ENCODE data around the gene GLI3.
"Not testable (repeated sequence)": the region's sequence is repeated elsewhere in the genome, so short reads cannot be mapped to it uniquely, and the experiment has no call there.

GLI3 gene

GRCh38 chr7:42210333-42210732 lies 26.7 kb downstream of the GLI3 start:
- no peaks in the 10 kb centered on the region for H3K9me3 ChIP-seq (replicated peaks; ENCODE audit: low read length)
- H3K4me2 ChIP-seq (ENCODE audit: low read length): no peak overlapping the region
- H3K4me1 ChIP-seq (ENCODE audit: control insufficient read depth, insufficient read depth, low read length): no peaks in the 10 kb centered on the region
- H3K9ac ChIP-seq (ENCODE audit: low read depth, low read length): no peak overlapping the region
- no peak overlapping the region for H3K4me3 ChIP-seq (ENCODE audit: low read length)
- H3K36me3 ChIP-seq (ENCODE audit: insufficient read depth, low read length): no peaks in the 10 kb centered on the region
- no peaks in the 10 kb centered on the region for H3K27me3 ChIP-seq (ENCODE audit: control insufficient read depth, insufficient read depth, low read length)

DNA sequence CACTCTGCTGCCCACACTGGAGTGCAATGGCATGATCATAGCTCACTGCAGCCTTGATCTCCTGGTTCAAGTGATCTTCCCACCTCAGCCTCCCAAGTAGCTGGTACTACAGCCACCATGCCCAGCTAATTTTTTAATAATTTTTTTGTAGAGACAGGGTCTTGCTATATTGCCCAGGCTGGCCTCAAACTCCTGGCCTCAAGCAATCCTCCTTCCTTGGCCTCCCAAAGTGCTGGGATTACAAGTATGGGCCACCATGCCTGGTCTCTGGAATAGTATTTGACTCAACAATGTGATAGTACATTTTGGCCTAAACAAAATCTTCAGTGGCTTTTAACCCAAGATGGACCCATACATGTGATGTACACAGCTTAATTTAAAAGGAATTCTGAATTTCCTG lies 27.9 kb downstream of the GLI3 start:
- H3K4me3 ChIP-seq (ENCODE audit: low read length); H3K4me2 ChIP-seq (ENCODE audit: low read length); H3K4me1 ChIP-seq (ENCODE audit: control insufficient read depth, insufficient read depth, low read length); H3K9me3 ChIP-seq (replicated peaks; ENCODE audit: low read length); H3K36me3 ChIP-seq (ENCODE audit: insufficient read depth, low read length); H3K9ac ChIP-seq (ENCODE audit: low read depth, low read length); H3K27me3 ChIP-seq (ENCODE audit: control insufficient read depth, insufficient read depth, low read length): not testable (repeated sequence)

DNA sequence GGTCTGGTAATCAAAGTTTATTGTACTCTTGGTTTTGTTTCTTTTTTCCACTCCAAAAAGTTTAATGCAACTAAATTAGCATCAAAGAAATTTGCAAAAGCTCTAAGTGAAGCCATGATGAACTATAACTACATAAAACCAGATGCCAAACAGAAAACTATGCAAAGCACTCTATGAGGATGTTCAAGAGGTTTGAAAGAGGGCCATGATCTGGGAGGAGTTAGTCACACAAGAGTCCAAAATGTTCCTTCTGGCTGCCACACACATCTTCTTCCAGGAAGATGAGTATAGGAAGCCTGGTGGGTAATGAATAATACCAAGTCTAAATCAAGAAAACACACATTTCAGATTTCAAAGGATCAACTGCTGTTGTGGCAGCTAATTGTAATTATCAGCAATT lies 28.4 kb downstream of the GLI3 start:
- H3K9ac ChIP-seq (ENCODE audit: low read depth, low read length): no peak overlapping the region

DNA sequence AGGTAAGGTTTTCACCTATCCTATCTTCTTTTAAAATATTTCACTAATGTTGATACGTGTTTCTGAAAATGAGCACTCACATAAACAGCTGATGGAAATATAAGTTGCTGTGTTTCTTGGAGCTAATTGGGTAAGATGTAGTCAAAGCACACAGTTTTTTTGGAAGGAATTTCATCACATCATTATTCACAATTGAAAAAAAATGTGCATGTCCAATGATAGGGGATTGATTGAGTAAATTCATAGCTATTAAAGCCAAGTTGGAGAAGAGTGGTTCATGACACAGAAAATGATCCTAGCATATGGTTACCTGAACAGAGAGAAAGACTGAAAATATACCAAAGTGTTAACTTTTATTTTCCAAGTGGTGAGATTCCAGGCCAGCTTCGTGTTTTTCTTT lies 29.6 kb downstream of the GLI3 start:
- no peaks in the 10 kb centered on the region for H3K27me3 ChIP-seq (ENCODE audit: control insufficient read depth, insufficient read depth, low read length)
- no peak overlapping the region for H3K4me2 ChIP-seq (ENCODE audit: low read length)
- no peak overlapping the region for H3K4me3 ChIP-seq (ENCODE audit: low read length)
- no peaks in the 10 kb centered on the region for H3K36me3 ChIP-seq (ENCODE audit: insufficient read depth, low read length)
- H3K9me3 ChIP-seq (replicated peaks; ENCODE audit: low read length): no peaks in the 10 kb centered on the region
- H3K9ac ChIP-seq (ENCODE audit: low read depth, low read length): no peak overlapping the region
- no peaks in the 10 kb centered on the region for H3K4me1 ChIP-seq (ENCODE audit: control insufficient read depth, insufficient read depth, low read length)

More for the DNA sequence above, 28.4 kb downstream of the GLI3 start:
- Histone ChIP-seq H3K27me3 (ENCODE audit: control insufficient read depth, insufficient read depth, low read length) (no peaks in the 10 kb centered on the region), H3K4me2 (ENCODE audit: low read length) (no peak overlapping the region), H3K4me1 (ENCODE audit: control insufficient read depth, insufficient read depth, low read length) (no peaks in the 10 kb centered on the region), H3K36me3 (ENCODE audit: insufficient read depth, low read length) (no peaks in the 10 kb centered on the region), H3K9me3 (replicated peaks; ENCODE audit: low read length) (no peaks in the 10 kb centered on the region), H3K4me3 (ENCODE audit: low read length) (no peak overlapping the region)

DNA sequence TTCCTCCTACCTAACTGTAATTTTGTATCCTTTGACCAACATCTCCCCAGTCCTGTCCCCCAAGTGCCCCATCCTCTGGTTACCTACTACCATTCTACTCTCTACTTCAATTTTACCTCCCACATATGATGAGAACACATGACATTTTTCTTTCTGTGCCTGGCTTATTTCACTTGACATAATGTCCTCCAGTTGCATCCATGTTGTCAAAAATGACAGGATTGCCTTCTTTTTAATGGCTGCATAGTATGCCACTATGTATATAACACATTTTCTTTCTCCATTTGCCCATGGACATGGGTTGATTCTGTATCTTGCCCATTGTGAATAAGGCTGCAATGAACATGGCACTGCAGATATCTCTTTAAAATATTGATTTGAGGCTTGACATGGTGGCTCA lies 33.7 kb downstream of the GLI3 start:
- Histone ChIP-seq H3K36me3 (ENCODE audit: insufficient read depth, low read length) (no peaks in the 10 kb centered on the region), H3K4me3 (ENCODE audit: low read length) (no peak overlapping the region), H3K9ac (ENCODE audit: low read depth, low read length) (no peak overlapping the region), H3K9me3 (replicated peaks; ENCODE audit: low read length) (no peaks in the 10 kb centered on the region), H3K4me2 (ENCODE audit: low read length) (no peak overlapping the region), H3K27me3 (ENCODE audit: control insufficient read depth, insufficient read depth, low read length) (no peaks in the 10 kb centered on the region), H3K4me1 (ENCODE audit: control insufficient read depth, insufficient read depth, low read length) (peaks cover 12% of the 10 kb centered on the region)

GRCh38 chr7:42202601-42203000 lies 34.4 kb downstream of the GLI3 start:
- no peak overlapping the region for H3K4me2 ChIP-seq (ENCODE audit: low read length)
- H3K4me1 ChIP-seq (ENCODE audit: control insufficient read depth, insufficient read depth, low read length): peaks cover 12% of the 10 kb centered on the region
- no peaks in the 10 kb centered on the region for H3K9me3 ChIP-seq (replicated peaks; ENCODE audit: low read length)
- H3K36me3 ChIP-seq (ENCODE audit: insufficient read depth, low read length): no peaks in the 10 kb centered on the region
- no peaks in the 10 kb centered on the region for H3K27me3 ChIP-seq (ENCODE audit: control insufficient read depth, insufficient read depth, low read length)
- no peak overlapping the region for H3K9ac ChIP-seq (ENCODE audit: low read depth, low read length)
- H3K4me3 ChIP-seq (ENCODE audit: low read length): no peak overlapping the region

GRCh38 chr7:42198974-42199668 lies 37.9 kb downstream of the GLI3 start:
- Histone ChIP-seq H3K4me1 (ENCODE audit: control insufficient read depth, insufficient read depth, low read length) (peaks cover 12% of the 10 kb centered on the region), H3K9me3 (replicated peaks; ENCODE audit: low read length) (no peaks in the 10 kb centered on the region), H3K4me2 (ENCODE audit: low read length) (peak overlapping the region; percentile 6), H3K9ac (ENCODE audit: low read depth, low read length) (no peak overlapping the region), H3K36me3 (ENCODE audit: insufficient read depth, low read length) (no peaks in the 10 kb centered on the region), H3K27me3 (ENCODE audit: control insufficient read depth, insufficient read depth, low read length) (no peaks in the 10 kb centered on the region), H3K4me3 (ENCODE audit: low read length) (no peak overlapping the region)

- H3K4me2 ChIP-seq (ENCODE audit: low read length): no peak overlapping the region
- peaks cover 12% of the 10 kb centered on the region for H3K4me1 ChIP-seq (ENCODE audit: control insufficient read depth, insufficient read depth, low read length)
- no peak overlapping the region for H3K9ac ChIP-seq (ENCODE audit: low read depth, low read length)
- H3K36me3 ChIP-seq (ENCODE audit: insufficient read depth, low read length): no peaks in the 10 kb centered on the region
- H3K27me3 ChIP-seq (ENCODE audit: control insufficient read depth, insufficient read depth, low read length): no peaks in the 10 kb centered on the region
- no peaks in the 10 kb centered on the region for H3K9me3 ChIP-seq (replicated peaks; ENCODE audit: low read length)
- no peak overlapping the region for H3K4me3 ChIP-seq (ENCODE audit: low read length)
Observed at GRCh38 chr7:42198296-42198695, 38.7 kb downstream of the GLI3 start.

GRCh38 chr7:42197451-42197850 lies 39.6 kb downstream of the GLI3 start:
- Histone ChIP-seq H3K36me3 (ENCODE audit: insufficient read depth, low read length) (no peaks in the 10 kb centered on the region), H3K9me3 (replicated peaks; ENCODE audit: low read length) (no peaks in the 10 kb centered on the region), H3K4me1 (ENCODE audit: control insufficient read depth, insufficient read depth, low read length) (peaks cover 20% of the 10 kb centered on the region), H3K4me3 (ENCODE audit: low read length) (no peak overlapping the region), H3K27me3 (ENCODE audit: control insufficient read depth, insufficient read depth, low read length) (no peaks in the 10 kb centered on the region), H3K9ac (ENCODE audit: low read depth, low read length) (no peak overlapping the region), H3K4me2 (ENCODE audit: low read length) (no peak overlapping the region)

DNA sequence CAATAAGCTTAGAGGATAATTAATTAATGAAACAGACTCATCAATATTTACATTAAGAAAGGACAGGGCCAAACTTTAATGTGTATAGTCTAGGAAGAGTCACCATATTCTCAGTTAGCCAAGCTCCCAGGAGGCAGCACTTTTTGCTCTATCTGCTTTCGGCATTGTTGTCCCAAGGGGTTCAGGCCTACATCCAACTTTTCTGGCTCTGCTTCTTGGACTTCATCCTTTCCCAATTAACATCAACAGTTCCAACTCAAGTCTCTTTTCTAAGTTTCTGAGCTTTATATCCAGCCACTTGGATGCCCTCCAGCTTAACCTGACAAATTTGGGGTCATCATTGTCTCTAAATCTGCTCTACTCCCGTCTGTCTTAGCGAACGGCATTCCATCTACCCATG lies 42.8 kb downstream of the GLI3 start:
- Histone ChIP-seq H3K9me3 (replicated peaks; ENCODE audit: low read length) (no peaks in the 10 kb centered on the region), H3K4me2 (ENCODE audit: low read length) (peak overlapping the region; percentile 66), H3K4me3 (ENCODE audit: low read length) (no peak overlapping the region), H3K27me3 (ENCODE audit: control insufficient read depth, insufficient read depth, low read length) (no peaks in the 10 kb centered on the region), H3K36me3 (ENCODE audit: insufficient read depth, low read length) (no peaks in the 10 kb centered on the region), H3K4me1 (ENCODE audit: control insufficient read depth, insufficient read depth, low read length) (peaks cover 33% of the 10 kb centered on the region), H3K9ac (ENCODE audit: low read depth, low read length) (no peak overlapping the region)

DNA sequence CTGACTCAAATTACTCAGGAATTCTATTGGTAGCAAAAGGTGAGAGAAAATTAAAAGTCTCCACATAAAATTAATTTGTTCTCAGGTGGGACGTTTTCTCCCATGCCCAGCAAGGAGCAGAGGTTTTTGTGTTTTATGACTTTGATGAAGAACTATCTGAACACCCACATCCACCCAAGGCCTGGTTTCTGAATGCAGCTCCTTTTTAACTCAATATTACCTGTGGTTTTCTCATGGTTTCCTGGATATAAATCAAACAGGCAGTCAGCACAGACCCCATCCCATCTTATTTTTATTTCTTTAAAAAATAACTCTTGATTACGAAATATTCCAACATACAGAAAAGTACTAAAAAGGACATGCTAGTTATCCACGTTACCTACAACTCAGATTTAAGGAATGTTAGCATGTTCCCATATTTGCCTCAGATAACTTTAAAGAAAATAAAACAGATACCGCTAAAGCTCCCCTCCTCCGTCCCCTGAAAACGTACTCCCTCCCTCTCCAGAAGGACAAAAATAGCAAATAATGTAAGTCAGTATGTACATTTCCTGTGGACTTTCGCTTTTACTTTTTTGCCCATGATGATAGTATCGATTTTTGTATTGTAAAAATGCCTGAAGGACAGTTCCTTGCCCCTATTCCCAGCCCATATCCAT lies 43.4 kb downstream of the GLI3 start:
- H3K4me3 ChIP-seq (ENCODE audit: low read length): no peak overlapping the region

DNA sequence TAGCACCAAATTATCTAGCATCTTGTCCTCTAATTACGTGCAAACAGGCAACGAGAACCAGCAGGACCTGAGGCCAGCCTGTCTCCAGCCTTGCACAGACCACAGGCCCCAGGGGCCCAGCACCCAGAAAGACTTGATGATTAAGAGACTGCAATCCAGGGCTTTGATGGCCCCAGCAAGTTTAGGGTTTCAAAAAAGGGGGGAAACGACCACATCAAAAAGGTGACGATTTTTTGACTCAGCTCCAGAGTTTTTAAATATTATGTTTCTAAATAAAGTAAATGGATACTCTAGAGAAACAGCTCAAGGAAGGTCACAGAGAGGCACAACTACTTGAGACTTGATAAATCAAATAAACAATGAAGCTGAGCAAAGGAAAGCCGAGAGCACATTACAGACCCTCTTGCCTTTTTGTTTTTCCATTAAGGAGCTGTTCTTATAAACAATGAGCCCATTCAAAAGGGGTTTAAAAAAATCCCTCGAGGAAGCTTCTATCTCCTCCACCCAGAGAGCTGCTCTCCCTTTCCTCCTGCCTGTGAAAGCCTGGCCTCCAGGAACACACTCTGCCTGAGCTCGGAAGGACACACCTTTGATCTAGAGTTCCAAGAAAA lies 44.1 kb downstream of the GLI3 start:
- H3K27me3 ChIP-seq (ENCODE audit: control insufficient read depth, insufficient read depth, low read length): no peaks in the 10 kb centered on the region
- no peaks in the 10 kb centered on the region for H3K36me3 ChIP-seq (ENCODE audit: insufficient read depth, low read length)
- H3K9ac ChIP-seq (ENCODE audit: low read depth, low read length): no peak overlapping the region
- no peak overlapping the region for H3K4me3 ChIP-seq (ENCODE audit: low read length)
- no peaks in the 10 kb centered on the region for H3K9me3 ChIP-seq (replicated peaks; ENCODE audit: low read length)
- no peak overlapping the region for H3K4me2 ChIP-seq (ENCODE audit: low read length)
- H3K4me1 ChIP-seq (ENCODE audit: control insufficient read depth, insufficient read depth, low read length): peaks cover 24% of the 10 kb centered on the region

More for the DNA sequence above, 43.4 kb downstream of the GLI3 start:
- Histone ChIP-seq H3K9me3 (replicated peaks; ENCODE audit: low read length) (no peaks in the 10 kb centered on the region), H3K4me2 (ENCODE audit: low read length) (peak overlapping the region; percentile 66), H3K4me1 (ENCODE audit: control insufficient read depth, insufficient read depth, low read length) (peaks cover 26% of the 10 kb centered on the region), H3K9ac (ENCODE audit: low read depth, low read length) (no peak overlapping the region), H3K27me3 (ENCODE audit: control insufficient read depth, insufficient read depth, low read length) (no peaks in the 10 kb centered on the region), H3K36me3 (ENCODE audit: insufficient read depth, low read length) (no peaks in the 10 kb centered on the region)
